HG02798 (cell line): ENCODE data around the gene MYH9.
"Not testable (repeated sequence)": the region's sequence is repeated elsewhere in the genome, so short reads cannot be mapped to it uniquely, and the experiment has no call there.

Source experiments
- ATAC-seq: cut with Tn5 transposase; IDR thresholded peaks from one replicate; pipeline ENCODE4 v1.9.1; 2021; ENCODE audit warnings: mild to moderate bottlenecking; ENCODE audit not compliant: unreplicated experiment, poor library complexity

MYH9 gene

GRCh38 chr22:36387959-36388726 lies at the start of gene MYH9:
Gene MYH9 (minus strand): TSS chr22:36387967. CDS start chr22:36349236, 38,731 bp downstream.
- peak; percentile 83 for ATAC-seq

DNA sequence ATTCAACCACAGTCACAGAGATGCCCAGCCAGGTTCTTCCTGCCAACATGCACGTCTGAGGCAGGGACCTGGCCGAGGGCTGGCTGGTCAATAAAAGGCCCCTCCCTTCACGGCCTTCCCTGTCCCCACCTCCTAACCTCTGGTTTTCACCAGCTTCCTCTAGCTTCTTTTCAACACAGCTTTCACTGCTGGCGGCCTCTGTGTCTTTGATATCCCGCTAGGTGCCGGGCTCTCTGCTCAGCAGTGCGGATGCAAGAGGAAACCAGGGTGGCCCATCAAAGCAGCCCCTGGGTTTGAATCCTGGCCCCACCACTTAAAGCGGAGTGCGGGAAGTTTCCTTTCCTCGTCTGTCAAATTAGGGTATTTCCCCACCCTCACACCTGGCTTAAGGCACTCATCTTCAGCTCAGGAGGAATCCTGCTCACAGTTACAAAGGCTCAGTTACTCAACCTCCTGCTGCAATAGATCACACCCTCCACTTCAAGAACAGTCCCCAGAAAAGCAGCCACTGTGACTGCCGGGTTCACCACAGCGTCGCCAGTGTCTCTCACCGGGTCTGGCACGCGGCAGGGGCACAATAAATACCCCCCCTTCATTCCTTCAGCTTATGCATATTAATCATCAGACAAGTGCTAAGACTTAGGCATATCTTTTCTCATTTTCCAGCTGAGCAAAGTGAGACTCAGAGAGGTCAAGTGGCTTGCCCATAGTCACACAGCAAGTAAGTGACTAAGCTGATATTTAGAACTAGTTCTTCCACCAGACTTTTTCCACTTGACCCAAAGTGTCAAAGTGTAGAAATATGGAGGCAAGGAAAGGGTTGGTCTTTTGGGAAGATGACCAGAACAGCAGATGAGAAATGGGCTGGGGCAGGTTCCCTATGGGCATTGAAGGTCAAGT lies 48.0 kb upstream of the MYH9 start:
- ATAC-seq = no peak

- ATAC-seq = no peak
Observed at GRCh38 chr22:36433318-36434231, 45.8 kb upstream of the MYH9 start.

- ATAC-seq = no peak
Observed at GRCh38 chr22:36432592-36433317, 45.0 kb upstream of the MYH9 start.

- no peak for ATAC-seq
Observed at GRCh38 chr22:36431977-36432376, 44.2 kb upstream of the MYH9 start.

DNA sequence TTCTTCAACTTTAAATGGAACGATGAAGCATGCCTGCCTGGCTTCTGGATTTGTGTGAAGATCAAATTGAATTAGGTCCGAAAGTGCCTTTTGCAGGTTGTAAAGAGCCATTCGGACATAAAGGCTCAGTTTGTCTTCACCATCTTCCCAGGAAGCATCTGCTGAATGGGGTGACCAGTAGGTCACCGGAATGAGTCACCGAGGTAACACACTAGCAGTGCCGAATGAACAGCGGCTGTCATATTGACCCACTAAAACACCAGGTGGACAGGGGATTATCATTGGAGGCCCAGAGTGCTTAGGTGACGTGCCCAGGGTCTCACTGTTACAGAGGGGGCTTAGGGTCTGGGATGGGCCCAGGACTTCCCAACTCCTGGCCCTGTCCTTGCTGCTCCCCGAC lies 43.1 kb upstream of the MYH9 start:
- ATAC-seq = no peak

- not testable (repeated sequence) for ATAC-seq
Observed at GRCh38 chr22:36427952-36428351, 40.2 kb upstream of the MYH9 start.

DNA sequence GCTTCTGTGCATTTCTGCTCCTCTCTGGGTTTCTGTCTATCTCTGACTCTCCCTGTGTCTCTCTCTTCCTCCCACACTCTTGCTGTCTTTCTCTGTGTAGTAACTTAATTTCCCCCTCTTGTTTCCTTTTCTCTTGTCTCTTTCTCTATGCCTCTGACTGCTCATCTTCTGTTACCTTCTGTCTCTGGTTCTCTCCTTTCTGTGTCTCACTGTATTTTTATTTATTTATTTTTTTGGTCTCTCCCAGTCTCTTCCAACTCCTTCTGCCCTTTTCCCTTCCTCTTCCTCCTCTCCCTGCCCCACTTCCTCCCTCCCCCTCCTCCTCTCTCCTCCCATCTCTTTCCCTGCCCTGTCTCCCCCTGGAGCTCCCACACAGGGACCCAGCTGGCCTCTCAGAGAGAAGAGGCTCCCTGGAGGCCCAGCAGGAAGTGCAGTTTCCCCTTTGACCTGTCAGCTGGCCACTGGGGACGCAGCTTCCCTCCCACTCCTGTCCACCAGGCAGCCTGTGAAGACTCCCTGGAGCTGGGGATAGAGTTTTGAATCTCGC lies 38.3 kb upstream of the MYH9 start:
- ATAC-seq = no peak

GRCh38 chr22:36424901-36425579 lies 37.3 kb upstream of the MYH9 start:
- ATAC-seq = no peak

DNA sequence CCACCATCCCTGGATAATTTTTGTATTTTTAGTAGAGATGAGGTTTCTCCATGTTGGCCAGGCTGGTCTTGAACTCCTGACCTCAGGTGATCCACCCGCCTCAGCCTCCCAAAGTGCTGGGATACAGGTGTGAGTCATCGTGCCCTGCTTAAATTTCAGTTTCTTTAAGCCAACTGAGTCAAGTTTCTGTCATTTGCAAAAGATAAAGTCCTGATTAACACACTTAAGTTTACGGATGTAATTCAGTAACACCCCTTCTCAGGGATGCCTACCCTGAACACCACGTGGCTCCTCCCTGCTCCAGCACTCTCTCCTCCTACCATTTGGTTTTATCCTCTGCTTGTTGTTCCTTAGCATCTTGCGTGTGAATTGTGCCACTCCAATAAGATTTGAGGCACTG lies 36.7 kb upstream of the MYH9 start:
- ATAC-seq = not testable (repeated sequence)

- no peak for ATAC-seq
Observed at GRCh38 chr22:36423461-36424404, 36.0 kb upstream of the MYH9 start.

DNA sequence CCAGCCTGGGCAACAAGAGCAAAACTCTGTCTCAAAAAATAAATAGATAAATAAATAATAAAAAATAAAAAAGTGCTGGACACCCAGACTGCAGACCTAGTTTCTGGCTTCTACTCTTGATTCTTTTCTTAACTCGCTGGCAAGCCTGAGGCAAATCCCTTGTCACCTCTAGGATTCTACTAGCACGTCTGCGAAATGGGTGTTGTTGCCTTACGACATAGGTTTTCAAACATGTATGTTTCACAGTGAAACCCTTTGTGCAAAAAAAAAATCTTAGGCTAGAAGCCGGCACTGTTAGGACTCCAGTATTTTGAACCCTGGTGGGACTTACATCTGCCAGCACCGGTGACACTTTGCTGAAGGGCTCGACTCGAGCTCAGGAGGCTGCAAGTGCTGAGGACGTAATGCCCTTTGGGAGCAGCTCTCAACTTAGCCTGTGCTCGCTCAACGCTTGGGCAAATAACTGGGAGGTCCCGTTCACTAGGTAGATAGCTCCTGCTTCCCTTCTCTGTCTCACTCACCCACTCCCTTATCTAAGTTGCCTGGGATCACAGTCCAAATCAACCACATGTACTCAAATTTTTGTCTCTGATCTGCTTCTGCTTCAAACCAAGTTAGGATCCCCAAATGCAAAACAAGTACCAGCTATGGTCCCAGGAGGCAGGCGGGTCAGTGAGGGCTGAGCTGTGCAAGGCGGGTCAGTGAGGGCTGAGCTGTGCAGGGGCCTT lies 34.7 kb upstream of the MYH9 start:
- no peak for ATAC-seq

GRCh38 chr22:36419912-36420882 lies 32.4 kb upstream of the MYH9 start:
- no peak for ATAC-seq

- peak; percentile 70 for ATAC-seq
Observed at GRCh38 chr22:36419177-36419911, 31.6 kb upstream of the MYH9 start.

DNA sequence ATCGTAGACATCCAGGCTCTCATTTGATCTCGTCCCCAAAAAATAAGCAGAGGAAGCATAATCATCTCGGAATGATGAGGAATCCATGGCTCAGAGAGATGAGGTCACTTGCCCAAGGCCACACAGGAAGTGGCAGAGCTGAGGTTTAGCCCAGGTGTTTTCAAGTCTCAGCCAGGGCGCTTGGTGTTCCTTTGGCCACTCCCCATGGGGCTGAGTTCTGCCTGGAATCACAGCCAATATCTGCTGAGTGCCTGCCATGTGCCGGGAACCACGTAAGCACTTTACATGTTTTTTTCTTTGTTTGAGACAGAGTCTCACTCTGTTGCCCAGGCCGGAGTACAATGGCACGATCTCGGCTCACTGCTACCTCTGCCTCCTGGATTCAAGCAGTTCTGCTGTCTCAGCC lies 29.5 kb upstream of the MYH9 start:
- ATAC-seq = no peak
